Measurements from ENCODE around the gene RPTOR.
A peak's percentile ranks its signal among the peaks of the same experiment; 100 is the strongest.

Gene RPTOR

DNA sequence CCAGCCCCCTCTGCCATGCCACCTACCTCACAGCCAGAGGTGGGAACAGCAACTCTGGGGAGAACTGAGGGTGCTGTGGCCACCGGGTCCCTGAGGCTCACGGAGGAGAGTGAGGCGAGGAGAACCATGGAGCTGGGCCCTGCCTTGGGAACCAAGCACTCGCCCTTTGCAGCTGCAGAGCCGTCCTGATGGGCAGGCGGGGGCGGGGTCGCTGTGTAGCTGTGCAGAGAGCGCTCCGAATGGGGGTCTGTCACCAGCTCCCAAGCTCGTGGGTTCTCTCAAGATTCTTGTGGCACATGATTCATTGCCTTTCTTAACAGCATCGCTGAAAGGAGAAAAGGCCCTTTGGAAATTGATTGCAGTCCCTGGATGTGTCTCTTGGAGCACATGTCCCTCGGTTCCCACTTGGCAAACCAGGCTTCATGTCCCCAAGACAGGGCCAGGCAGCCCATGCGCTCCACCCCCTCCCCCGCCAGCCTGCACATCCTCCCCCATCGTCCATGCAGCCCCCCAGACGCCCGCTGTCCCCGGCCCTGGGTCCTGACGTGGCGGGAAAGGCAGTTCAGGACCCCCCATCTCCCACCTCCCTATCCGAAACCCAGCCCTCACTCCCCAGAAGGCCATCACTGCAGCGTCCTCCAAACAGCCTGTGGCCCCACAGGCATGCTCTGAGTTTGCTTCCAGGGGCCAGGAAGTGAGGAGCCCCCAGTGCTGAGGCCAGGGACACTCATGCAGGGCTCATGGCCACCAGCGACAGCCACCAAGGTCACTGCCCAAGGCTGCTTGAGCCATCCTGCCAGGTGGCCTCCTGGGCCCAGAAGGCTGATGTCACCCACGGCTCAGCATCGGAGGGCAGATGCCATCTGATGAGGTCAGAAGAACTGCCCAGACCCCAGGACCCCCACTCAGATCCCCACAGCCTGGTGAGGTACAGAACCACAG lies 426.4 kb downstream of the RPTOR start:
- DNase-seq: peak in 7 of 42 donors; percentile 22 to 53 (median 30)
- intact Hi-C loops (cut with DNase I): no loop called here

DNA sequence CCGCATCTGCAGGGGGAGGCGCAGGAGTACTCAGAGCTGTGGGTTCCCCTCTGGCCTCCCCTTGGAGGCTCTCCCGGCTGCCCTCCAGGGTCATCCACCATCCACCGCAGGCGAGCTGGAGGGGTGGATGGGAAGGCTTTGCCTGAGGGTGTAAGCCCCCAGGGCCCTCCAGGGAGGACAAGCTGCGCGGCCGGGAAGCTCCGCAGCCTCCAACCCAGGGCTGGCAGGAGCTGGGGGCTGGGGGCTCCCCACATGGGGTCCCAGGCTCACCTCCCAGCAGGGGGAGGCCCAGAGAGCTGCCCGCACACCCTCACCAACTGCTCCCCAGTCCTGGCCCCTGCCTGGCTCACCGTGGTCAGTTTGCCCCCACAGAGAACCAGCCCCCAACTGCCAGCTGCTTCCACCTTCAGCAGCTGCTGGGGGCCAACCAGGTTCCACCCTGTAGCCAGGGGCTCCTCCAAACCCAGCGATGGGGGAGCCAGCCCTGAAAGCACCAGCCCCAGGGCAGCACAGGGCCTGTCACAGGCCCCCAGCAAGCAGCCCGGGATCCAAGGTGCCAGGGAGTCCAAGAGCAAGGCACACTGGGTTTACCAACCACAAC lies 427.2 kb downstream of the RPTOR start:
- no peak for DNase-seq
- intact Hi-C loops (cut with DNase I): no loop called here

DNA sequence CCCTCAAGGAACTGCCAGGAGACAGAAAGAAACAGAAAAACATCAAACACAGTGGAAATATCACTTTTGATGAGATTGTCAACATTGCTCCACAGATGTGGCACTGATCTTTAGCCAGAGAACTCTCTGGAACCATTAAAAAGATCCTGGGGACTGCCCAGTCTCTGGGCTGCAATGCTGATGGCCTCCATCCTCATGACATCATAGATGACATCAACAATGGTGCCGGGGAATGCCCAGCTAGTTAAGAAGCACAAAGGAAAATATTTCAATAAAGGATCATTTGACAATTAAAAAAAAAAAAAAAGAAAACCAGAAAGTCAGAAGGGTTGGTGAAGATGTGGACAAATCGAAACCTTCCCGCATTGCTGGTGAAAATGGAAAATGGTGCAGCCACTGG lies 432.1 kb downstream of the RPTOR start:
- intact Hi-C loops (cut with DNase I): no loop called here
- no peak for DNase-seq

DNA sequence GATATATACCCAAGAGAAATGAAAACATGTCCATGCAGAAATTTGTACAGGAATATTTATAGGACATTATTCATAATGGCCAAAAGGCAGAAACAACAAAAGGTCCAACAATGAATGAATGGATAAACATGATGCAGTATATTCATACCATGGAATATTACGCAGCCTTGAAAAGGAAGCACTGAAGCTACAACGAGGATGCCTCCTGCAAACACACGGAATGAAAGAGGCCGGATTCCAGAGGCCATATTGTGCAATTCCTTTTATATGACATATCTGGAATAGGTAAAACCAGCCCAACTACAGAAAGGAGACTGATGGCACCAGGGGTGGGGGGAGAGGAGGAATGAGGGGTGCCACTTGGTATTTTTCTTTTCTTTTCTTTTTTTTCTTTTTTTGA lies 432.5 kb downstream of the RPTOR start:
- no peak for DNase-seq
- intact Hi-C loops (cut with DNase I): no loop called here

DNA sequence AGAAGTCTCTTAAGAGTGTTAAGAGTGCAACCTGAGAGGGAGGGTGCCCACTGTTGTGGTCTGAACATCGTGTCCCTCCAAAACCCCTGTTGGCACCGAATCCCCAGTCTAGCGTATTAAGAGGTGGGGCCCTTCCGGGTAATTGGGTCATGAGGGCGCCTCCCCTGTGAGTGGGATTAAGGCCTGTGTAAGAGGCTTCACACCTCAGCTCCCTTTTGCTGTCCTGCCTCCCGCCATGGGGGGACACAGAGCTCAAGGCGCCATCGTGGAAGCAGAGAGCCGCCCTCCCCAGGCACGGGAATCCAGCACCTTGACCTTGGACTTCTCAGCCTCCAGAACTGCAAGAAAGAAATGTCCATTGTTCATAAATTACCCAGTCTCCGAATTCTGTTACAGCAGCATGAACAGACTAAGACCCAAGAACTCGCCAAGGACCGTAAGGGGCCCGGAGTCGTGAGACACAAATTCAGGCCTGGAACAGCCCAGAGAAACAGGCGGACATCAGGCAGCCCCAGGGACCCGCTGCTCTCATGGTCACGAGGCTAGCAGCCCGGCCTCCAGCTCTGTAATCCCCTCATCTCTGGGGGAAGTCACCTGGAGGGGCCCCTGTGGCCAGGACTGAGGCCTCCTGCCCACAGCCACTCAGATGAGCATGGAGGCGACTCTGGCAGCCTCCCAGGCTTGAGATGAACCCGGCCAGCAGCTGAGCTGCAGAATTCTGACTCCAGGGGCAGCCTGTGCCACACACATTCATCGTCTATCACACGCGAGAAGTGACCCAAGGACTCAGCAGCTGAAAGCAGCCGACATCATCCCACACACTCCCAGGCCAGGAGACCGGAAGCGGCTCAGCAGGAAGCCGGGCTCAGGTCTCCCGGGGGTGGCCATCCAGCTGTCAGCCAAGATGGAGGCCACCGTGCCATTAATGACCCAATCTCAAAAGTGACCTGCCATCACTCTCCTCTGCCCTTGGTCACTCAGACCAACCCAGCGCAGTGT lies 434.2 kb downstream of the RPTOR start:
- intact Hi-C loops (cut with DNase I): no loop called here
- no peak for DNase-seq

DNA sequence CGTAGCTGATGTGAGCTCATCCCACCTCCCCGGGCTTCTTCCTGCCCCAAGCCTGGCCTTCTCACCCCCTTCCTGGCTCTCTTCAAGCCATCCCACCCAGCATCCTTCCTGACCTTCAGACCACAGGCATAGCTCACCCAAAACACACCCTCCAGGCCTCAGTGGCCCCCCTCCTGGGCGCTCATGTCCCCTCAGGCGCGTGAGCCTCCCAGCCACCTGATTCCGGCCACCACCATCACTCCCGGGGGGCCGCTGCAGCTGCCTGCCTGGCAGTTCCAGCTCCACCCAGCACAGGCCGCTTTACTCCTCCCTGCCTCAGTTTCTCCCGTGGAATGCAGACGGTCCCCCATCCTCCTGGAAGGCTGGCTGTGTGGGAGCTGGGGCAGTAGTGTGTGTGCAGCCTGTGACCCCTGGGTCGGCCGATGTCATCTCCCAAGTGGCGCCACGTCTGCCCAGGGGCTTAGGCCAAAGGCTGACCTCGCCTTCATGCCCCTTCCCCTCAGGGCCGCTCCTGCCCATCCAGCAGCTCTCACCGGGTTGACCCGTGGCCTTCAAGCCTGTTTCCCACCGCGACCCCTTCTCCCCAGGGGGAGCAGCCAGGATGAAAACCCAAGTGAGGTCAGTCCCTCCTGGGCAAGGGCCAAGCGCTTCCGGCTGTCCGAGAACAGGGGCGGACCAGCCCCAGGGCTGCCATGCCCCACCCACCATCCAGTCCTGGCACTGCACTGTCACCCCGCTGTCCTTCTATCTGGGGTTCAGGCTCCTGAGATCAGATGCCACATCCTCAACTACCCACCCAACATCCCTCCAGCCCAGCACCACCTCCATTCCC lies 435.1 kb downstream of the RPTOR start:
- intact Hi-C loops (cut with DNase I): no loop called here
- no peak for DNase-seq

DNA sequence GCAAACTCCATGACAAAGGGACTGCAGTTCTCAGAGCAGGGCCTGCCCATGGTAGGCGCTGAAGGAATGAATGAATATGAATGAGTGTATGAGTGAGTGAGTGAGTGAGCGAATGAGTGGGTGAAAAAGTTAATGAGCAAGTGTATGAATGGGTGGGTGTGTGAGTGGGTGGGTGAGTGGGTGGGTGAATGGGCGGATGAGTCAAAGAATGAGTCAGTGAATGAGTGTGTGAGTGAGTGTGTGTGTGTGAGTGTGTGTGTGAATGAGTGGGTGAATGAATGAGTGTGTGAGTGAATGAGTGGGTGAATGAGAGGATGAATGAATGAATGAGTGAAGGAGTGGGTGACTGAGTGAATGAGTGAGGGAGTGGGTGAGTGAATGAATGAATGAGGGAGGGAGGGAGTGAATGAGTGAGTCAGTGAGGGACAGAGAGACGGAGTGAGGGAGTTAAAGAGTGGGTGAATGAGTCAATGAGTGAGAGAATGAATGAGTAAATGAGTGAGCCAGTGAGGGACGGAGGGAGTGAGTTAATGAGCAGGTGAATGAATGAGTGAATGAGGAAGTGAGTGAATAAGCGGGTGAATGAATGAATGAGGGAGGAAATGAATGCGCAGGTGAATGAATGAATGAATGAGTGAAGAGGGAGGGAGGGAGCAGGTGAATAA lies 435.9 kb downstream of the RPTOR start:
- intact Hi-C loops (cut with DNase I): no loop called here
- DNase-seq: peak in 2 of 42 donors; percentile 49 to 62

DNA sequence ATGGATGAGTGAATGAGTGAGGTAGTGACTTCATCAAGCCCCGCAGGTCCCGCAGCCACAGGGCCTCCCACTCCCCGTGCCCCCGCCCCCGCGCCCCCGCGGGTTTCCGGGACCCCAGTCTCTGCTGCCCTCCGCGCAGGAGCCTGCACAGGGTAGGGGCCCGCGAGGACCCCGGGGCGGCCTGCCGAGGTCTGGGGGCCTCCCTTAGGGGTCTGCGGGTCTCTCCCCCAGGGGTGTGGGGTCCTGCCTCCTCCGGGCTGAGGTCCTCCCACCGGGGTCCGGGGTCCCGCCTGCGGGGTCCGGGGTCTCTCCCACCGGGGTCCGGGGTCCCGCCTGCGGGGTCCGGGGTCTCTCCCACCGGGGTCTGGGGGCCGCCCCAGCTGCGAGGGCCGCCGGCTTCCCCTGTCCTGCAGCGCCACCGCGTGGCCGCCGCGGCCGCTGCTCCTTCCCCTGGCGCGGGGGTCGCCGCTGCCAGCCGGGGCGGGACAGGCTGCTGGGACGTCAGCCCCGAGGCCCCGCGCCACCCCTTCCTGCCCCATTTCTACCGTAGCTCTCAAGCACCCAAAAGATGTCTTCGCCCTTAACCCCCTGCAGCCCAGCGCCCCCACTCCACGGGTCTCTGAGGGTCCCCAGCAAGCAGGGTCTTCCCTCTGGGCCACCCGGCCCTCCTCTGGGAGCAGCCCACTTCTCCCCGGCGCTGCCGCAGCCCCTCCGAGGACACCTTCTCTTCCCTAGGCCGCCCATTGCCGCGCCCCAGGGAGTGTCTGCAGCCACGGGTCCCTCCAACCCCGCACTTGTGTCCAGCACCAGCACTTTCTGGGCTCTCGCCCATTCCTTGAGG lies 436.6 kb downstream of the RPTOR start:
- DNase-seq: peak in 3 of 42 donors; percentile 50 to 63 (median 54)
- intact Hi-C loops (cut with DNase I): no loop called here

DNA sequence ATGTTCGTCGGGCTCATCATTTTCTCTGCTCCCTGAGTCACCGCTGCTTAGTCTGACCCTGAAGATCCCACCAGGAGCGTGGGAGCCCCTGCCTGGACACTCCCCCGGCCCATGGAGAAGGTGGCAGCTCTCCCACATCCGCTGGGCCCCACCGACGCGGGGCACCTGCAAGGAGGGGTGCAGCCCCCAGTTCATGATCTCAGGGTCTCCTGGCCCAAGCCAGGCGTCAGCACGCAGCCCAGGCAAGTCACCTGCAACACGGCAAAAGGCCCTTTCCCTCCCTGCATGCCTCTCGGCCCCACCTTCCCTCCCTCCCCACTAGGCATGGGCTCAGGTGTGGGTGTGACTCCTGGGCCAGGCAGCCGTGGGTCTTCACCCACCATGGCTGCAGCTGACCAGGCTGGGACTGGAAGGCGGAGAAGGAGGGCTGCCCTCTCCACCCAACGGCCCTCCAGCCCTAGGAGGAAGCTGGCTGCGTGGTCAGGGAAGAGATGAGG lies 437.3 kb downstream of the RPTOR start:
- intact Hi-C loops (cut with DNase I): loop anchor here (2.0 kb wide), 1 partner anchor 555 kb away; no protein-coding TSS in a partner anchor
- DNase-seq: no peak

DNA sequence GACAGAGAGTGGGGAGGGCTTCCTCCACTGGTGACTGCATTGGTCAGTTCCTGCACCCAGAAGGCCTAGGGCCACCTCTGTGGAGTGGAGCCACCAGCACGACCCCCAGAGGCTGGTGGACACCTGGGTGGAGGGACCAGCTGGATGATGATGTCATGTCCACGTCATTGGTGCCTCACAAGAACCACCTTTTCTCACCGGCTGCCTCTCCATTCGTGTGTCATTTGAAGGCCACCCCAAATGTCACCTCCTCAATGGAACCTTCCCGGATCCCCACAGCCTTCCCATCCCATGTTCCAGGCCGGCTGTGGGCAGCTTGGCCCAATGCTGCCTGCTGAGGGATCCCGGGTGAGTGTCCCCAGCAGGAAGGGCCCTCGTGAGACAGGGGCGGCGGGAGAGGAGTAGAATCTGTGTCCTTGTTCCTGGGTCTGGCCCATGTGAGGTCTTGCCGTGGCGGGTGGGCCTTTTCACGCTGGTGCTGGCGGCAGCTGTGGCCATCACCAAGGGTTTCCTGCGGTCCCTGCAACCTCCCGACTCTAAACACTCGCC lies 437.9 kb downstream of the RPTOR start:
- intact Hi-C loops (cut with DNase I): loop anchor here (2.0 kb wide), 1 partner anchor 556 kb away; no protein-coding TSS in a partner anchor
- DNase-seq: no peak

DNA sequence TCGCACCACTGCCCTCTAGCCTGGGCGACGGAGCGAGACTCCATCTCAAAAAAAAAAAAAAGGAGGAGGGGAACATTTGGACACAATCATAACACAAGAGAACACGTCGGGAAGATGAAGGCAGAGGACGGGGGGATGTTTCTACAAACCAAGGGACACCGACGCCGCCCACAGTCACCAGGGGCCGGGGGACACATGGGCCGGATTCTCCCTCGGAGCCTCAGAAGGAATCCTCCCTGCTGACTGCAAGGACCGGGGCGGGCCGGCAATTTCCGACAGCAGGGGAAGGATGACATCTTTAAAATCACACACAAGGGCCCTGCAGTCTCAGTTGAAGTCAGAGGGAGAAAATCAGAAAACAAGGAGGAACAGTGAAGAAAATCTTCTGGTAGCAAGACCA lies 438.9 kb downstream of the RPTOR start:
- DNase-seq: no peak
- intact Hi-C loops (cut with DNase I): loop anchor here (2.0 kb wide), 1 partner anchor 557 kb away; no protein-coding TSS in a partner anchor

DNA sequence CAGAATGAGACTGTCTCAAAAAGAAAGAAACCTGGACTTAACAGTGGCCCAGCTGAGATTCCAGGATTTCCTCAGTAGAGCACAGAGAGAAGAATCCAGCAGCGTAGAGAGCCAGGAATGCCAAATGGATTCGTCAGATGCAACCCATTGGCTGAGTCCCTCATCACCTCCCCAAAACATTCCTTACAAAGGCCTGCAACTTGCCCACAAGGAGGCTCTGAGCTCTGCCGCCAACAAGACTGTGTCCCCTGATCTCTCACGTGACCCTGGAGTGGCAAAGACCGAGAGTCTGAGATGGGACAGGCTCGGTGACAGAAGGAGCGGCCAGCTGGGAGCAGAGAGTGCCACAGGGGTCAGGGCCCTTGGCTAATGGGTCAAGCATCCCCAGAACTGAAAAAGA lies 440.1 kb downstream of the RPTOR start:
- intact Hi-C loops (cut with DNase I): no loop called here
- peak in 4 of 42 donors; percentile 26 to 63 (median 52) for DNase-seq

DNA sequence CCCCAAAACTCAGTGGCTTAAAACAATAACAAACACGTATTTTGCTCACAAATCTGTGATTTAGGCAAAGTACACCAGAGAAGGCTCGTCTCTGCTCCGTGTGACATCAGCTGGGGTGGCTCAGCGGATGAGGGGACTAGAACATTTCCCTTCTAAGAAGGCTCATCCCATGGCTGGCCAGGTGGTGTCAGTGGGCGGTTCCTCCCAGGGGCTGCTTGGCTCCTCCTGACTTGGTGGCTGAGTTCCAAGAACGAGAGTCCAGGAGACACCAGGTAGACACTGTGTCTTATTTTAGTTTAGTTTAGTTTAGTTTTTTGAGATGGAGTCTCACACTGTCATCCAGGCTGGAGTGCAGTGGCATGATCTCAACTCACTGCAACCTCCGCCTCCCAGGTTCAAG lies 441.4 kb downstream of the RPTOR start:
- intact Hi-C loops (cut with DNase I): no loop called here
- no peak for DNase-seq

DNA sequence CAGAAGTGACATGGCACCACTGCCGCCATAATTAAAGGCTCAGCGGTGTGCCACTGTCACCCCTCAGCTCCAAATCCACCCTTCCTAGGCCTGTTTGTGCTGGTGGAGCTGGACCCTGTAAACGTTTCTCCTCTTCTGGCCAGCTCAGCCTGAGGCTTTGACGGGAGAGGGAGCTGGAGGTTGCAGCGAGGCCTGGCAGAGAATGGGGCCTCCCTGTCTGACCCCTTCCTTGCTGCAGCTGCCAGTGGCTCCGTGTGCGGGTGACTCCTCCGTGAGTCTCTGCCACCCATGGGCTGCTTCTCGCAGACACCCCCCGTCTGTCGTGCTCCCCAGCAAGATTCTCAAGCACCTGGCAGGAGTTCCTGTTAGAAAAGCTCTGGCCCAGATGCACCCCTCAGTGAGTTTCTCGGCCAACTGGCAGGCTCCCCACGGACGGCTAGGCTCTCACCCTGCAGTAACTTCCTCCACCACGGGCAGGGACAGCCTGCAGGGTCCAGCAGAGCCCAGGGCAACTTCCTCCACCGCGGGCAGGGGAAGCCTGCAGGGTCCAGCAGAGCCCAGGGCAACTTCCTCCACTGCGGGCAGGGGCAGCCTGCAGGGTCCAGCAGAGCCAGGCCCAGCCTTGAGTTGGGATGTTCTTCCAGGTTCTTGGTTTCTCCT lies 442.3 kb downstream of the RPTOR start:
- peak in 24 of 42 donors; percentile 25 to 69 (median 48) for DNase-seq
- intact Hi-C loops (cut with DNase I): no loop called here

DNA sequence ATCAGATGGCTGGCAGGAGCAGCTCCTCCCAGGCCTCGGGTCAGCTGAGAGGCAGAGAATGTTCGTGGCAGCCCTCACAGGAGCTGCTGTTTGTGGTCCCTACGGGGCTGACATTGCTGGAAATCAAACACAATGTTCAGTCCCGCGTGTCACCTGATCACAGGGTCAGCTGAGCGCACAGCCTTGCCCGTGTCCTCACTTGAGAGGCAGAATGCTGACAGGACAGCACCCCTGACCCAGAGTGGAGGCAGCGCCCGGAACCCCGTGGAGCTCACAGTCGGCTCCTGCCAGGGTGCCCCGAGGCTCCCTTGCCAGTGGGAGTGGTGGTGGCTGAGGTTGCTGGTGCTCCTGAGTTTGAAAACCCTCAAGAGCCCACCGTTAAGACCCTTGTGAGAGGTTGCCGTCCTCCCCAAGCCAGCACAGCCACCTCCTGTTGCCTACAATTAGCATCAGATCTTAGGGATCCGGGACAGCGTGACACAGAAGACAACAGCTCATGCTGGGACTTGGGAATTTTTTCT lies 443.4 kb downstream of the RPTOR start:
- intact Hi-C loops (cut with DNase I): no loop called here
- no peak for DNase-seq

DNA sequence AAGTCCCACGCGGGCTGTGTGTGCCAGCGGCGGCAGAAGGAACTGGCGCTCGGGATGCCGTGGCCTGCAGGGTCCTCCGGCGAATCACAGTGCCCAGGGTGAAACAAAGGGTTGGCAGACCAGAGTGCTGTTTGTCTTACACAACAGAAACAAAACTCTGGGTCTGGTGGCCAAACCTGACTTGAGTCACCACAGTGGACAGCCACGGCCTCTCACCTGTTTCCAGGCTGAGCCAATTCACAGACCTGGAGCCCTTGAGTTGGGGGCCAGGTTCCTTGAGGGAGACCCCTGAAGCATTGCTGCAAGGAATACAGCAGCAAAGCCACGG lies 444.9 kb downstream of the RPTOR start:
- DNase-seq: no peak
- intact Hi-C loops (cut with DNase I): no loop called here

Measured in head of caudate nucleus (tissue), 42 donors.